Heart left ventricle (tissue), 16 donors: ENCODE measurements around the gene HLA-DMB. TPM values are rescaled to one million over a fixed set of nuclear protein-coding genes. Genes with fewer than 3 reads are reported as not detected.

Experiments used
- ATAC-seq, 4 donors: fragments of 200-7000 bp; cut with Tn5 transposase; one replicate each; pipeline ENCODE4 v1.9.1; 2020 to 2022; ENCODE audit warnings: moderate library complexity in 4 of 4, mild to moderate bottlenecking in 3 of 4, moderate number of reproducible peaks in 1 of 4
- DNase-seq, 5 donors: peaks; one replicate each; pipeline ENCODE4 v3.0.0-alpha.2; 2020
- H3K27ac ChIP-seq, 12 donors: fragments of 200-600 bp; sonication (generic) in 4 of 12; one replicate each; pipeline versions ENCODE4 v1.5.0 to v1.8.0; 2016 to 2022; ENCODE audit warnings: mild to moderate bottlenecking in 2 of 12
- H3K27me3 ChIP-seq, 9 donors: fragments of 200-600 bp; sonication (generic) in 2 of 9; one replicate each; pipeline versions ENCODE4 v1.5.1 to v1.8.0; 2016 to 2022; ENCODE audit warnings: mild to moderate bottlenecking in 3 of 9
- H3K36me3 ChIP-seq, 9 donors: fragments of 200-600 bp; sonication (generic) in 2 of 9; one replicate each; pipeline versions ENCODE4 v1.5.0 to v1.8.0; 2018 to 2022; ENCODE audit warnings: mild to moderate bottlenecking in 2 of 9
- H3K4me1 ChIP-seq, 12 donors: fragments of 200-600 bp; sonication (generic) in 4 of 12; one replicate each; pipeline versions ENCODE4 v1.5.0 to v1.8.0; 2016 to 2022; ENCODE audit warnings: mild to moderate bottlenecking in 3 of 12
- H3K4me3 ChIP-seq, 12 donors: fragments of 200-600 bp; sonication (generic) in 4 of 12; one replicate each; pipeline versions ENCODE4 v1.5.0 to v1.8.0; 2017 to 2022; ENCODE audit warnings: mild to moderate bottlenecking in 9 of 12, moderate library complexity in 4 of 12
- H3K9me3 ChIP-seq, 12 donors: fragments of 200-600 bp; sonication (generic) in 4 of 12; one replicate each; pipeline versions ENCODE4 v1.5.0 to v1.8.0; 2016 to 2022; ENCODE audit warnings: mild to moderate bottlenecking in 1 of 12
- CTCF ChIP-seq, 12 donors: fragments of 200-600 bp; sonication (generic) in 4 of 12; IDR thresholded peaks; one replicate each; pipeline versions ENCODE4 v1.5.0 to v1.8.0; 2018 to 2022; ENCODE audit warnings: antibody characterized with exemption in 12 of 12, mild to moderate bottlenecking in 5 of 12
- POLR2A ChIP-seq, 2 donors: fragments of 450-650 bp; IDR thresholded peaks; one replicate each; pipeline ENCODE4 v1.6.1; 2017; ENCODE audit warnings: antibody characterized with exemption in 2 of 2, mild to moderate bottlenecking in 2 of 2, moderate library complexity in 2 of 2
- WGBS, 4 donors: extraction: QIAGEN DNeasy Blood & Tissue Kit in 2 of 4; methylation state at CpG; one replicate each; pipeline versions ENCODE4 v1.1.5 to v1.1.7; 2013 to 2018; 5-methylcytosine and 5-hydroxymethylcytosine counted together
- intact Hi-C, 10 donors: fragments of 100-400 bp; cut with DNase I; formaldehyde crosslinking; loops; one replicate each; pipeline versions ENCODE4 v1.11.1 to v1.14.2; 2022
- polyA plus RNA-seq, 2 donors: library from polyadenylated mRNA; stranded (reverse); fragments of 200-250 nt; gene quantifications; one replicate each; pipeline ENCODE4 v1.2.3, GENCODE V29; 2013
- total RNA-seq, 9 donors: library from RNA; depleted of rRNA in 2 of 9; stranded (reverse); fragments of >200 nt in 2 of 9; fragmentation: NEBNext Ultra II Directional in 3 of 9; extraction: Animal tissue kit (Norgen Biotek cat#: 25700) in 3 of 9; gene quantifications; one replicate each; pipeline versions ENCODE4 v1.1.0 to v1.2.4, GENCODE V29; 2016 to 2023
- donor health status: ischemic (EF 13 %, LVEDD 7.1; RV severe dilation, severe dysfunction).
- donor health status: healthy with polysubstance abuse.
- donor health status: DM: no; HTN: yes; CAD: no.
- donor health status: DM: no; HTN: no; CAD: no.
- donor health status: ischemic (EF 25% LVEDD 6.9; RV normal size, moderate dysfunction).
- donor health status: ischemic (EF 25% LVEDD 5.7; RV mildly dilated, moderate dysfunction).
- donor health status: healthy.
- donor health status: DM: yes; HTN: yes; CAD: no.
- donor health status: ischemic (EF 35%, LVEDD 5.7; RV mildly dilated, moderate dysfunction).
- donor health status: nonischemic (EF 11% LVEDD 7.7; RV severe dilation, severe dysfunction).
- donor health status: DM: yes; HTN: yes; CAD: no.
- donor health status: PGD.
- donor health status: ischemic (EF 29% LVEDD 5.4; RV normal size, mild dysfunction).
- donor health status: nonischemic (EF 23%, LVEDD 6.1; RV moderate dilation, normal function).

Gene HLA-DMB
- total and polyA plus RNA-seq, 11 donors, result 2.7 to 127 (median 6.7) TPM

GRCh38 chr6:32895006-32895345 is 45.9 kb downstream of the HLA-DMB start:
- H3K27ac ChIP-seq, result peak overlapping the region in 11 of 12 donors; percentile 79 to 94 (median 91)
- WGBS, 4 donors, result 0% methylated on average over 6 to 8 of the region's 8 CpGs
- H3K9me3 ChIP-seq, result no peaks in the 10 kb centered on the region
- ATAC-seq, result peak; percentile 6 to 22 (median 12)
- H3K27me3 ChIP-seq, result no peaks in the 10 kb centered on the region
- peaks cover 0 to 20% (median 6%) of the 10 kb centered on the region in 12 donors for H3K4me1 ChIP-seq
- no peak for DNase-seq
- peak overlapping the region; percentile 47 to 94 (median 75) for H3K4me3 ChIP-seq
- no peaks in the 10 kb centered on the region for H3K36me3 ChIP-seq
- TF ChIP-seq CTCF (IDR thresholded peaks at IDR 0.05), result no peak
- TF ChIP-seq POLR2A (IDR thresholded peaks at IDR 0.05), result no peak
- intact Hi-C loops, result loop anchor here in 2 of 10 donors (2.0 to 10.0 kb wide), 2 partner anchors 50 to 354 kb away; partner anchors contain the start of gene HLA-DMB (in 1 of the 2)

- TF ChIP-seq CTCF (IDR thresholded peaks at IDR 0.05) (peak in 2 of 12 donors; percentile 12 to 22), POLR2A (IDR thresholded peaks at IDR 0.05) (peak; percentile 17 to 76)
- no peaks in the 10 kb centered on the region for H3K9me3 ChIP-seq
- intact Hi-C loops, result loop anchor here in 3 of 10 donors (2.0 to 10.0 kb wide), 3 partner anchors 50 to 354 kb away; partner anchors contain the start of gene HLA-DMB (in 1 of the 3)
- peak overlapping the region; percentile 78 to 94 (median 90) for H3K27ac ChIP-seq
- DNase-seq (peak; percentile 93 to 97 (median 95)), ATAC-seq (peak; percentile 99 to 100 (median 100))
- no peaks in the 10 kb centered on the region for H3K27me3 ChIP-seq
- H3K4me3 ChIP-seq, result peak overlapping the region; percentile 47 to 94 (median 75)
- 0 to 1% (median 1%) methylated on average over 34 to 61 of the region's 61 CpGs for WGBS, 4 donors
- peaks cover 0 to 20% (median 6%) of the 10 kb centered on the region in 12 donors for H3K4me1 ChIP-seq
- no peaks in the 10 kb centered on the region for H3K36me3 ChIP-seq
Measured at GRCh38 chr6:32894085-32895005, 46.5 kb downstream of the HLA-DMB start.

- Histone ChIP-seq H3K27ac (no peak overlapping the region), H3K27me3 (no peaks in the 10 kb centered on the region), H3K4me1 (peaks cover 0 to 23% (median 6%) of the 10 kb centered on the region in 12 donors), H3K9me3 (no peaks in the 10 kb centered on the region), H3K4me3 (no peak overlapping the region), H3K36me3 (no peaks in the 10 kb centered on the region)
- TF ChIP-seq POLR2A (IDR thresholded peaks at IDR 0.05) (no peak), CTCF (IDR thresholded peaks at IDR 0.05) (no peak)
- ATAC-seq (no peak), DNase-seq (no peak)
- WGBS, 4 donors, result 36 to 53% (median 39%) methylated on average over 1 of the region's 1 CpG
- intact Hi-C loops, result loop anchor here in 2 of 10 donors (5.0 to 10.0 kb wide), 2 partner anchors 54 to 356 kb away; partner anchors contain the start of gene HLA-DMB (in 1 of the 2)
Measured at GRCh38 chr6:32890831-32891230, 50.0 kb downstream of the HLA-DMB start.

GRCh38 chr6:32889533-32889932 is 51.3 kb downstream of the HLA-DMB start:
- Histone ChIP-seq H3K27ac (no peak overlapping the region), H3K4me1 (peaks cover 0 to 14% (median 0%) of the 10 kb centered on the region in 12 donors), H3K36me3 (no peaks in the 10 kb centered on the region), H3K4me3 (no peak overlapping the region), H3K27me3 (no peaks in the 10 kb centered on the region), H3K9me3 (no peaks in the 10 kb centered on the region)
- intact Hi-C loops, result loop anchor here in 9 of 10 donors (5.0 kb wide), 1 partner anchor 43 kb away; no protein-coding TSS in a partner anchor
- 26 to 63% (median 49%) methylated on average over 1 of the region's 1 CpG for WGBS, 4 donors
- no peak for ATAC-seq
- no peak for TF ChIP-seq CTCF (IDR thresholded peaks at IDR 0.05)
- TF ChIP-seq POLR2A (IDR thresholded peaks at IDR 0.05), result no peak
- no peak for DNase-seq
